GM12874 (cell line): ENCODE data around the gene ZNF48.

Experiments
- CTCF ChIP-seq: IDR thresholded peaks from 2 replicates; pipeline ENCODE4 v1.5.1; 2011; ENCODE audit warnings: low read depth, mild to moderate bottlenecking, control low read depth, low read length, moderate library complexity; ENCODE audit not compliant: insufficient read depth

The ZNF48 gene

GRCh38 chr16:30434852-30435251, 39.6 kb downstream of the ZNF48 start:
- no peak for TF ChIP-seq CTCF

- no peak for TF ChIP-seq CTCF
Observed at GRCh38 chr16:30437511-30438046, 42.4 kb downstream of the ZNF48 start.

GRCh38 chr16:30438835-30439234, 43.6 kb downstream of the ZNF48 start:
- TF ChIP-seq CTCF, result no peak

- no peak for TF ChIP-seq CTCF
Observed at GRCh38 chr16:30439720-30440348, 44.6 kb downstream of the ZNF48 start.

- no peak for TF ChIP-seq CTCF
Observed at GRCh38 chr16:30443631-30444030, 48.4 kb downstream of the ZNF48 start.

- no peak for TF ChIP-seq CTCF
Observed at GRCh38 chr16:30444231-30445148, 49.3 kb downstream of the ZNF48 start.

- no peak for TF ChIP-seq CTCF
Observed at GRCh38 chr16:30445149-30445407, 49.9 kb downstream of the ZNF48 start.
